H1 (cell line): Measurements from ENCODE around the gene GATA5. TPM values are rescaled to one million over a fixed set of nuclear protein-coding genes. Genes with fewer than 3 reads are reported as not detected.

Source experiments
- CTCF ChIA-PET: fragments of 300-600 bp; sonication (Branson Sonifier 250); formaldehyde crosslinking; loops from one replicate; lab custom pipeline; 2021; ENCODE audit not compliant: partially characterized antibody; lab: Charles Lee
- POLR2A ChIA-PET: fragments of 300-600 bp; sonication (Branson Sonifier 250); formaldehyde crosslinking; loops from one replicate; lab custom pipeline; 2021; ENCODE audit warnings: inconsistent platforms; ENCODE audit not compliant: partially characterized antibody; lab: Charles Lee
- DNase-seq, 2 experiments: peaks; one replicate each; pipeline versions ENCODE4 v3.0.0 to v3.0.0-alpha.2; 2010 to 2022; ENCODE audit warnings: low spot score in 2 of 2, low read depth in 1 of 2, mixed read lengths in 1 of 2
- FAIRE-seq: peaks from 2 replicates; lab custom pipeline; 2011; peaks lifted over from hg19 to GRCh38; lab: Jason Lieb, UNC
- H2AFZ ChIP-seq: 2 replicates; pipeline ENCODE4 v1.8.1; 2012; ENCODE audit warnings: low read length, inconsistent platforms
- H2AK5ac ChIP-seq: 2 replicates; pipeline ENCODE4 v1.6.1; 2013; ENCODE audit warnings: low read depth, low read length
- H2BK120ac ChIP-seq: replicated peaks from 2 replicates; pipeline ENCODE3; 2013; ENCODE audit warnings: low read depth, low read length, inconsistent platforms
- H2BK12ac ChIP-seq: 2 replicates; pipeline ENCODE4 v1.6.1; 2013; ENCODE audit warnings: low read depth, low read length
- H2BK15ac ChIP-seq: 2 replicates; pipeline ENCODE4 v1.6.1; 2013; ENCODE audit warnings: low read length
- H2BK20ac ChIP-seq: 2 replicates; pipeline ENCODE4 v1.6.1; 2013; ENCODE audit warnings: low read length
- H2BK5ac ChIP-seq: 2 replicates; pipeline ENCODE4 v1.6.1; 2013; ENCODE audit warnings: low read depth, low read length
- H3K14ac ChIP-seq: 2 replicates; pipeline ENCODE4 v1.6.1; 2013; ENCODE audit warnings: inconsistent platforms; ENCODE audit not compliant: insufficient read length
- H3K18ac ChIP-seq: 2 replicates; pipeline ENCODE4 v1.6.1; 2013; ENCODE audit warnings: low read length; ENCODE audit errors: extremely low read depth
- H3K23ac ChIP-seq: 2 replicates; pipeline ENCODE4 v1.6.1; 2013; ENCODE audit warnings: inconsistent platforms; ENCODE audit not compliant: insufficient read length
- H3K23me2 ChIP-seq: 2 replicates; pipeline ENCODE4 v1.6.1; 2013; ENCODE audit warnings: low read depth, low read length
- H3K27ac ChIP-seq: 2 replicates; pipeline ENCODE4 v1.6.1; 2011; ENCODE audit warnings: low read depth, low read length, inconsistent platforms
- H3K27me3 ChIP-seq, 4 experiments: replicated peaks in 1 of 4; 1 replicate in 1 of 4; 2 replicates in 3 of 4; pipeline versions ENCODE4 v1.6.1 to v1.8.1; 2011 to 2013; ENCODE audit warnings: low read length in 3 of 4, mild to moderate bottlenecking in 3 of 4, inconsistent platforms in 2 of 4, mixed read lengths in 2 of 4, moderate library complexity in 1 of 4; ENCODE audit not compliant: control insufficient read depth in 3 of 4, insufficient read depth in 3 of 4; ENCODE audit errors: extremely low read depth in 1 of 4
- H3K36me3 ChIP-seq, 4 experiments: 2 replicates each; pipeline versions ENCODE4 v1.6.1 to v1.8.1; 2011 to 2013; ENCODE audit warnings: mild to moderate bottlenecking in 4 of 4, low read length in 3 of 4, moderate library complexity in 2 of 4, control low read depth in 1 of 4, inconsistent platforms in 1 of 4; ENCODE audit not compliant: insufficient read depth in 4 of 4, control insufficient read depth in 2 of 4
- H3K4ac ChIP-seq: replicated peaks from 2 replicates; pipeline ENCODE3; 2013; ENCODE audit warnings: low read length, low read depth, mixed read lengths, inconsistent platforms; ENCODE audit not compliant: insufficient read length
- H3K4me1 ChIP-seq, 4 experiments: replicated peaks in 1 of 4; 1 replicate in 1 of 4; 2 replicates in 3 of 4; pipeline versions ENCODE4 v1.6.1 to v1.8.1; 2011 to 2013; ENCODE audit warnings: low read length in 3 of 4, inconsistent platforms in 2 of 4, mixed read lengths in 1 of 4; ENCODE audit not compliant: insufficient read depth in 4 of 4, control insufficient read depth in 3 of 4
- H3K4me2 ChIP-seq, 2 experiments: 2 replicates each; pipeline versions ENCODE4 v1.6.1 to v1.8.1; 2011 to 2013; ENCODE audit warnings: low read depth in 2 of 2, low read length in 2 of 2, control low read depth in 1 of 2, inconsistent platforms in 1 of 2, mild to moderate bottlenecking in 1 of 2; ENCODE audit not compliant: insufficient read depth in 1 of 2
- H3K4me3 ChIP-seq, 4 experiments: fragments of 200-600, 300-600 bp in 1 of 4; sonication (generic), shearing (Covaris generic), sonication (Bioruptor Twin) in 1 of 4; 2 replicates each; pipeline versions ENCODE4 v1.5.1 to v1.8.1; 2011 to 2016; ENCODE audit warnings: low read length in 4 of 4, low read depth in 3 of 4, control low read depth in 2 of 4, inconsistent platforms in 2 of 4, mild to moderate bottlenecking in 2 of 4, mixed read lengths in 1 of 4, moderate library complexity in 1 of 4; ENCODE audit not compliant: insufficient read depth in 2 of 4; ENCODE audit errors: extremely low read depth in 1 of 4
- H3K56ac ChIP-seq: replicated peaks from 2 replicates; pipeline ENCODE3; 2013; ENCODE audit warnings: low read depth, mild to moderate bottlenecking, mixed read lengths, low read length, inconsistent platforms; ENCODE audit not compliant: insufficient read length
- H3K79me1 ChIP-seq: 2 replicates; pipeline ENCODE4 v1.6.1; 2013; ENCODE audit warnings: low read depth, low read length, control low read depth
- H3K79me2 ChIP-seq, 2 experiments: 2 replicates each; pipeline versions ENCODE4 v1.6.1 to v1.8.1; 2012 to 2013; ENCODE audit warnings: low read length in 2 of 2, mild to moderate bottlenecking in 2 of 2, inconsistent platforms in 1 of 2; ENCODE audit not compliant: insufficient read depth in 2 of 2, control insufficient read depth in 1 of 2
- H3K9ac ChIP-seq, 4 experiments: replicated peaks in 1 of 4; 1 replicate in 1 of 4; 2 replicates in 3 of 4; pipeline versions ENCODE4 v1.6.1 to v1.8.1; 2011 to 2013; ENCODE audit warnings: low read depth in 3 of 4, low read length in 3 of 4, control low read depth in 2 of 4, mild to moderate bottlenecking in 2 of 4, moderate library complexity in 2 of 4, inconsistent platforms in 1 of 4; ENCODE audit errors: extremely low read depth in 1 of 4
- H3K9me3 ChIP-seq, 2 experiments: 2 replicates each; pipeline versions ENCODE4 v1.6.1 to v1.8.1; 2012 to 2013; ENCODE audit warnings: mild to moderate bottlenecking in 2 of 2, moderate library complexity in 2 of 2, control low read depth in 1 of 2, inconsistent platforms in 1 of 2, low read depth in 1 of 2, low read length in 1 of 2, mixed read lengths in 1 of 2; ENCODE audit not compliant: insufficient read depth in 2 of 2
- H4K20me1 ChIP-seq, 2 experiments: replicated peaks in 1 of 2; 2 replicates each; pipeline versions ENCODE3 to v1.8.1; 2011 to 2013; ENCODE audit warnings: inconsistent platforms in 2 of 2, low read length in 2 of 2, mild to moderate bottlenecking in 1 of 2; ENCODE audit not compliant: insufficient read depth in 2 of 2, control insufficient read depth in 1 of 2
- H4K5ac ChIP-seq: 2 replicates; pipeline ENCODE4 v1.6.1; 2013; ENCODE audit warnings: low read length, low read depth, mixed read lengths, inconsistent platforms; ENCODE audit not compliant: insufficient read length
- H4K8ac ChIP-seq: 2 replicates; pipeline ENCODE4 v1.8.0; 2013; ENCODE audit warnings: mild to moderate bottlenecking, moderate library complexity, low read length, inconsistent platforms; ENCODE audit not compliant: insufficient read depth; ENCODE audit errors: extremely low read depth
- H4K91ac ChIP-seq: replicated peaks from 2 replicates; pipeline ENCODE3; 2013; ENCODE audit warnings: low read length, mixed read lengths, inconsistent platforms; ENCODE audit not compliant: insufficient read length
- E2F6 ChIP-seq: IDR thresholded peaks from 2 replicates; pipeline ENCODE4 v1.6.1; 2012; ENCODE audit warnings: inconsistent platforms
- EP300 ChIP-seq, 2 experiments: IDR thresholded peaks; 1 replicate in 1 of 2; 2 replicates in 1 of 2; pipeline ENCODE4 v1.6.1; 2011 to 2012; ENCODE audit warnings: low read depth in 2 of 2, low read length in 2 of 2, mild to moderate bottlenecking in 2 of 2, borderline replicate concordance in 1 of 2, inconsistent platforms in 1 of 2, moderate library complexity in 1 of 2
- HDAC2 ChIP-seq, 2 experiments: fragments of 300-600 bp in 1 of 2; sonication (generic) in 1 of 2; IDR thresholded peaks; 2 replicates each; pipeline ENCODE4 v1.6.1; 2011 to 2012; ENCODE audit warnings: low read depth in 2 of 2, low read length in 2 of 2, mild to moderate bottlenecking in 2 of 2, moderate library complexity in 2 of 2, borderline replicate concordance in 1 of 2, inconsistent platforms in 1 of 2
- JUN ChIP-seq: IDR thresholded peaks from 2 replicates; pipeline ENCODE4 v1.6.1; 2011; ENCODE audit warnings: low read depth, mild to moderate bottlenecking, improper control_type of control experiment, low read length
- JUND ChIP-seq: IDR thresholded peaks from 2 replicates; pipeline ENCODE4 v1.6.1; 2011; ENCODE audit warnings: mild to moderate bottlenecking, improper control_type of control experiment, low read length
- MAX ChIP-seq: IDR thresholded peaks from 2 replicates; pipeline ENCODE4 v1.6.1; 2012; ENCODE audit warnings: inconsistent platforms
- NANOG ChIP-seq: IDR thresholded peaks from 2 replicates; pipeline ENCODE4 v1.6.1; 2011; ENCODE audit warnings: low read length, low read depth, mild to moderate bottlenecking, inconsistent platforms; ENCODE audit not compliant: insufficient read depth, poor library complexity, severe bottlenecking
- NRF1 ChIP-seq: IDR thresholded peaks from 2 replicates; pipeline ENCODE4 v1.6.1; 2011; ENCODE audit warnings: mild to moderate bottlenecking, low read depth, low read length, improper control_type of control experiment
- RBBP5 ChIP-seq: IDR thresholded peaks from 2 replicates; pipeline ENCODE4 v1.7.1; 2012; ENCODE audit warnings: low read depth, mild to moderate bottlenecking, inconsistent platforms, low read length, moderate library complexity, borderline replicate concordance
- SP2 ChIP-seq: IDR thresholded peaks from 2 replicates; pipeline ENCODE4 v1.6.1; 2012; ENCODE audit warnings: mild to moderate bottlenecking, low read length, inconsistent platforms
- SUZ12 ChIP-seq: fragments of 200-600 bp; sonication (generic); IDR thresholded peaks from 2 replicates; pipeline ENCODE4 v1.6.1; 2012; ENCODE audit warnings: mild to moderate bottlenecking, inconsistent platforms, low read length, moderate library complexity, mixed read lengths
- WGBS, 2 experiments: shearing (Covaris generic) in 1 of 2; methylation state at CpG; one replicate each; pipeline versions ENCODE4 v1.1.6 to v1.1.7; 2013 to 2015; ENCODE audit warnings: low lambda C conversion rate in 2 of 2, mixed read lengths in 2 of 2, inconsistent platforms in 1 of 2, low coverage in 1 of 2, missing lambda C conversion rate in 1 of 2; ENCODE audit not compliant: insufficient replicate concordance in 2 of 2, insufficient coverage in 1 of 2, insufficient read length in 1 of 2; ENCODE audit errors: extremely low coverage in 1 of 2, missing lambda C conversion rate in 1 of 2; 5-methylcytosine and 5-hydroxymethylcytosine counted together
- polyA plus RNA-seq, 7 experiments: library from polyadenylated mRNA; depleted of rRNA in 3 of 7; stranded (reverse) in 5 of 7; unstranded in 2 of 7; fragments of >200 nt in 5 of 7; fragments of 200-250 nt in 2 of 7; gene quantifications; 1 replicate in 5 of 7; 2 replicates in 1 of 7; 4 replicates in 1 of 7; pipeline versions ENCODE4 v1.2.1 to v1.2.3, GENCODE V29; 2011 to 2013; ENCODE audit warnings: missing spikeins in 2 of 7, mixed read lengths in 2 of 7
- total RNA-seq: library from RNA; stranded (reverse); fragmentation: NEBNext Ultra II Directional; extraction: Animal tissue kit (Norgen Biotek cat#: 25700); gene quantifications from 2 replicates; pipeline ENCODE4 v1.2.1, GENCODE V29; 2021

The GATA5 gene
- total and polyA plus RNA-seq, 2 of the 8 experiments (the other 6 are each of a cell fraction or from before 2014, with no cell fraction given): 0.08 to 0.11 TPM

GRCh38 chr20:62489186-62489931 is 13.6 kb upstream of the GATA5 start:
- H2AK5ac ChIP-seq: no peak overlapping the region
- 83% methylated on average over 18 of the region's 18 CpGs; no CpG with 5 or more reads in 1 of the 2 experiments for WGBS, 2 experiments
- no peak overlapping the region for H3K27ac ChIP-seq
- no peaks in the 10 kb centered on the region for H4K20me1 ChIP-seq
- no peaks in the 10 kb centered on the region for H3K36me3 ChIP-seq
- no peak overlapping the region for H3K14ac ChIP-seq
- H2BK12ac ChIP-seq: no peak overlapping the region
- no peaks in the 10 kb centered on the region for H3K79me1 ChIP-seq
- H2AFZ ChIP-seq: no peak overlapping the region
- ChIA-PET CTCF (interaction anchor here (0.8 to 8.3 kb wide), 3 partner anchors 9 to 88 kb away, joined by 3 to 68 read pairs (median 6); no protein-coding TSS in a partner anchor), POLR2A (no interaction called here)
- H3K9ac ChIP-seq: no peak overlapping the region
- FAIRE-seq (no peak), DNase-seq (no peak)
- no peak overlapping the region for H3K4ac ChIP-seq
- peaks cover 0 to 16% (median 8%) of the 10 kb centered on the region in 4 experiments; a peak in 6 of 7 replicates for H3K4me1 ChIP-seq
- no peak overlapping the region for H2BK20ac ChIP-seq
- no peaks in the 10 kb centered on the region for H3K79me2 ChIP-seq
- H3K18ac ChIP-seq: no peak overlapping the region
- H2BK5ac ChIP-seq: no peak overlapping the region
- no peak overlapping the region for H3K23ac ChIP-seq
- peaks cover 0 to 15% (median 9%) of the 10 kb centered on the region in 4 experiments; a peak in 5 of 7 replicates for H3K27me3 ChIP-seq
- H2BK15ac ChIP-seq: no peak overlapping the region
- H3K23me2 ChIP-seq: no peaks in the 10 kb centered on the region
- no peak overlapping the region for H3K4me2 ChIP-seq
- H4K8ac ChIP-seq: no peak overlapping the region
- no peak overlapping the region for H3K4me3 ChIP-seq
- no peak overlapping the region for H4K5ac ChIP-seq
- H3K56ac ChIP-seq: no peak overlapping the region
- H3K9me3 ChIP-seq: no peaks in the 10 kb centered on the region; a peak in 1 of 4 replicates
- H2BK120ac ChIP-seq: no peak overlapping the region
- no peak overlapping the region for H4K91ac ChIP-seq
- TF ChIP-seq SUZ12 (no peak), JUN (no peak), E2F6 (no peak), NRF1 (no peak), MAX (no peak), EP300 (IDR thresholded peaks at IDR 0.05; ENCODE audit: borderline replicate concordance in 1 of 2, low read depth in 2 of 2, low read length in 2 of 2) (no peak), JUND (no peak), SP2 (no peak), NANOG (no peak), RBBP5 (no peak), HDAC2 (IDR thresholded peaks at IDR 0.05; ENCODE audit: borderline replicate concordance in 1 of 2, low read depth in 2 of 2, low read length in 2 of 2) (no peak)
